B cell (primary cell): ENCODE results near the gene ATXN7. TPM values are rescaled to one million over a fixed set of nuclear protein-coding genes. Genes with fewer than 3 reads are reported as not detected.

ENCODE experiments used
- ATAC-seq: fragments of 200-7000 bp; cut with Tn5 transposase; one replicate; pipeline ENCODE4 v1.10.0; 2021; ENCODE audit warnings: low read depth, mild to moderate bottlenecking, moderate number of reproducible peaks, moderate library complexity
- CTCF ChIA-PET: fragments of 350-600 bp; sonication (Branson Sonifier 250); formaldehyde crosslinking; loops from one replicate; lab custom pipeline; 2021; ENCODE audit warnings: antibody characterized with exemption, inconsistent platforms; lab: Charles Lee
- POLR2A ChIA-PET: fragments of 350-600 bp; sonication (Branson Sonifier 250); formaldehyde crosslinking; loops from one replicate; lab custom pipeline; 2021; ENCODE audit warnings: antibody characterized with exemption; lab: Charles Lee
- DNase-seq: peaks from one replicate; pipeline ENCODE4 v3.0.0; 2013
- H2AFZ ChIP-seq: 2 replicates; pipeline ENCODE4 v1.6.1; 2012; ENCODE audit warnings: mild to moderate bottlenecking, low read depth, low read length; ENCODE audit not compliant: insufficient read depth, poor library complexity, severe bottlenecking
- H3K27ac ChIP-seq, 2 donors: 1 replicate in 1 of 2; 2 replicates in 1 of 2; pipeline ENCODE4 v1.5.1; 2012 to 2013; ENCODE audit warnings: low read length in 2 of 2, mild to moderate bottlenecking in 2 of 2, moderate library complexity in 1 of 2
- H3K27me3 ChIP-seq, 4 experiments: fragments of 200-600 bp in 1 of 4; sonication (generic) in 1 of 4; replicated peaks in 1 of 4; 1 replicate in 2 of 4; 2 replicates in 2 of 4; pipeline versions ENCODE4 v1.6.1 to v1.7.0; 2013 to 2016; ENCODE audit warnings: low read length in 3 of 4, mild to moderate bottlenecking in 2 of 4, mixed read lengths in 1 of 4, moderate library complexity in 1 of 4; ENCODE audit not compliant: insufficient read depth in 4 of 4, control insufficient read depth in 3 of 4; ENCODE audit errors: control extremely low read depth in 1 of 4
- H3K36me3 ChIP-seq, 2 experiments: replicated peaks in 1 of 2; 1 replicate in 1 of 2; 2 replicates in 1 of 2; pipeline versions ENCODE4 v1.6.1 to v1.7.1; 2013; ENCODE audit warnings: low read length in 1 of 2; ENCODE audit not compliant: insufficient read depth in 2 of 2, control insufficient read depth in 1 of 2; ENCODE audit errors: control extremely low read depth in 1 of 2, extremely low read depth in 1 of 2
- H3K4me1 ChIP-seq, 2 donors: fragments of 200-600 bp in 1 of 2; sonication (generic) in 1 of 2; 1 replicate in 1 of 2; 2 replicates in 1 of 2; pipeline versions ENCODE4 v1.5.1 to v1.6.1; 2013 to 2017; ENCODE audit warnings: low read length in 2 of 2; ENCODE audit not compliant: control insufficient read depth in 2 of 2, insufficient read depth in 2 of 2
- H3K4me2 ChIP-seq: replicated peaks from 2 replicates; pipeline ENCODE3; 2012; ENCODE audit warnings: mild to moderate bottlenecking, low read depth, low read length; ENCODE audit not compliant: poor library complexity, severe bottlenecking
- H3K4me3 ChIP-seq, 5 experiments: fragments of 200-600 bp in 1 of 5; sonication (generic) in 1 of 5; 1 replicate in 3 of 5; 2 replicates in 2 of 5; pipeline versions ENCODE4 v1.5.1 to v1.7.0; 2011 to 2016; ENCODE audit warnings: low read length in 4 of 5, mild to moderate bottlenecking in 4 of 5, low read depth in 2 of 5, control low read depth in 1 of 5, moderate library complexity in 1 of 5; ENCODE audit not compliant: insufficient read depth in 1 of 5; ENCODE audit errors: control extremely low read depth in 1 of 5, extremely low read depth in 1 of 5
- H3K79me2 ChIP-seq: fragments of 200-600 bp; sonication (generic); one replicate; pipeline ENCODE4 v1.6.0; 2016; ENCODE audit warnings: low read length; ENCODE audit not compliant: control insufficient read depth, insufficient read depth
- H3K9ac ChIP-seq: fragments of 200-600 bp; sonication (generic); 2 replicates; pipeline ENCODE4 v1.6.1; 2017; ENCODE audit warnings: mild to moderate bottlenecking, low read length, moderate library complexity
- H3K9me3 ChIP-seq, 3 donors: one replicate each; pipeline versions ENCODE4 v1.6.1 to v1.7.1; 2013; ENCODE audit warnings: low read length in 2 of 3; ENCODE audit not compliant: control insufficient read depth in 2 of 3, insufficient read depth in 1 of 3; ENCODE audit errors: control extremely low read depth in 1 of 3
- H4K20me1 ChIP-seq: 2 replicates; pipeline ENCODE4 v1.6.0; 2012; ENCODE audit warnings: mild to moderate bottlenecking, low read length; ENCODE audit not compliant: insufficient read depth, control insufficient read depth, poor library complexity, severe bottlenecking
- H3K27ac Mint-ChIP-seq: one replicate; pipeline ENCODE4 v1.8.0; 2021; ENCODE audit warnings: mixed read lengths
- H3K27me3 Mint-ChIP-seq: one replicate; pipeline ENCODE4 v1.8.0; 2021; ENCODE audit warnings: mixed read lengths
- H3K4me1 Mint-ChIP-seq: one replicate; pipeline ENCODE4 v1.8.0; 2021; ENCODE audit warnings: mixed read lengths
- H3K4me3 Mint-ChIP-seq: one replicate; pipeline ENCODE4 v1.8.0; 2021; ENCODE audit warnings: mixed read lengths
- H3K9me3 Mint-ChIP-seq: one replicate; pipeline ENCODE4 v1.8.0; 2022; ENCODE audit warnings: mixed read lengths; ENCODE audit not compliant: insufficient read depth
- CTCF ChIP-seq: fragments of 200-600 bp; IDR thresholded peaks from one replicate; pipeline ENCODE4 v1.8.0; 2022; ENCODE audit warnings: antibody characterized with exemption, mild to moderate bottlenecking
- EZH2 ChIP-seq: IDR thresholded peaks from 2 replicates; pipeline ENCODE4 v1.6.1; 2012; ENCODE audit warnings: borderline replicate concordance, low read depth, mild to moderate bottlenecking, moderate library complexity, low read length; ENCODE audit not compliant: insufficient read depth, poor library complexity, severe bottlenecking
- WGBS: methylation state at CpG from one replicate; pipeline ENCODE4 v1.1.5; 2013; ENCODE audit warnings: missing lambda C conversion rate; ENCODE audit not compliant: insufficient coverage; 5-methylcytosine and 5-hydroxymethylcytosine counted together
- intact Hi-C: fragments of 100-400 bp; cut with micrococcal nuclease; formaldehyde crosslinking; loops from one replicate; pipeline ENCODE4 v1.10.0; 2022
- polyA plus RNA-seq: library from polyadenylated mRNA; depleted of rRNA; stranded (reverse); fragments of >200 nt; gene quantifications from 2 replicates; pipeline ENCODE4 v1.2.3, GENCODE V29; 2012
- total RNA-seq, 2 donors: library from RNA; stranded (reverse); fragments of 120-200 nt in 1 of 2; gene quantifications; 1 replicate in 1 of 2; 2 replicates in 1 of 2; pipeline versions ENCODE4 v1.2.3 to v1.2.4, GENCODE V29; 2013 to 2022

Gene ATXN7
- total and polyA plus RNA-seq, 2 donors (not counting 1 experiment from before 2014, with no cell fraction given), result 18.1 to 74.3 TPM

GRCh38 chr3:64023861-64024223 is 160.2 kb downstream of the ATXN7 start:
- TF ChIP-seq EZH2 (no peak), CTCF (no peak)
- Histone ChIP-seq H3K4me2 (peak overlapping the region; percentile 83), H3K27me3 (peaks cover 0 to 8% (median 5%) of the 10 kb centered on the region in 4 experiments), H3K79me2 (peaks cover 23% of the 10 kb centered on the region), H2AFZ (peak overlapping the region; percentile 94), H3K4me1 (peaks cover 15 to 18% of the 10 kb centered on the region in 2 donors), H3K4me3 (peak overlapping the region in 4 of 5 experiments; percentile 85 to 92 (median 86)), H4K20me1 (no peaks in the 10 kb centered on the region), H3K27ac (peak overlapping the region in 1 of 2 donors; percentile 90), H3K9me3 (no peaks in the 10 kb centered on the region), H3K36me3 (peaks cover 0 to 17% of the 10 kb centered on the region in 2 experiments), H3K9ac (peak overlapping the region; percentile 92)
- WGBS, result 88% methylated on average over 5 of the region's 5 CpGs
- intact Hi-C loops, result loop anchor here (1.0 to 5.0 kb wide), 4 partner anchors 62 to 161 kb away; partner anchors contain the start of genes ATXN7, SCAANT1 and THOC7
- peak overlapping the region; percentile 86 for H3K27ac Mint-ChIP-seq
- DNase-seq (no peak), ATAC-seq (no peak)
- ChIA-PET CTCF (interaction anchor here (0.7 to 3.9 kb wide), 13 partner anchors 9 to 674 kb away, joined by 3 to 23 read pairs (median 6); partner anchors contain the start of gene SCAANT1), POLR2A (interaction anchor here (0.6 kb wide), 1 partner anchor 65 kb away, joined by 4 read pairs; no protein-coding TSS in a partner anchor)
- no peaks in the 10 kb centered on the region for H3K9me3 Mint-ChIP-seq
- H3K4me1 Mint-ChIP-seq, result peaks cover 26% of the 10 kb centered on the region
- peaks cover 9% of the 10 kb centered on the region for H3K27me3 Mint-ChIP-seq
- H3K4me3 Mint-ChIP-seq, result peak overlapping the region; percentile 91

DNA sequence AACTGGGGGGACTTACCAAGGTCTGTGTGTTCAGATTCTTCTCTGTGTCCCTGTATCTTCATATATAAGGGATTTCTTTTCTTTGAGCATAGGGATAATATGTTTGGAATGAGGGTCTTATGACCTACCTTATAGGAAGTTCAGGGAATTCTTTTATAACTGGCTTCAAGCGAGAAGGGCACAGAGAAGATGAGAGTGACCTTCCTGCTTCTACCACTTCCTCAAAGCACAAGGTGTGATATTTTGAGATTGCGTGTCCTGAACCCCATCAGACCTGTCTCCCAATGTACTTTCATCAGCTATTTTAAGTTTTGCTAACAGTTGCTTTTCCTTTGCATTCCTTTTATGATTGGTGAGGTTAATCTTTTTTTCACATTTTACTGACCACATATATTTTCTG is 162.7 kb downstream of the ATXN7 start:
- Mint-ChIP-seq H3K9me3 (no peaks in the 10 kb centered on the region), H3K4me1 (peaks cover 27% of the 10 kb centered on the region), H3K27ac (no peak overlapping the region), H3K27me3 (peaks cover 15% of the 10 kb centered on the region), H3K4me3 (no peak overlapping the region)
- DNase-seq, result no peak
- Histone ChIP-seq H2AFZ (no peak overlapping the region), H3K27me3 (peaks cover 2 to 20% (median 11%) of the 10 kb centered on the region in 4 experiments), H3K79me2 (peaks cover 23% of the 10 kb centered on the region), H3K27ac (no peak overlapping the region), H3K9me3 (no peaks in the 10 kb centered on the region), H3K4me1 (peaks cover 18 to 26% of the 10 kb centered on the region in 2 donors), H3K4me2 (no peak overlapping the region), H3K4me3 (no peak overlapping the region), H3K9ac (no peak overlapping the region), H3K36me3 (no peaks in the 10 kb centered on the region), H4K20me1 (no peaks in the 10 kb centered on the region)
- ATAC-seq, result no peak
- TF ChIP-seq CTCF (no peak), EZH2 (no peak)
- ChIA-PET CTCF (interaction anchor here (0.9 to 2.3 kb wide), 3 partner anchors 12 to 458 kb away, joined by 3 to 12 read pairs (median 8); partner anchors contain the start of gene SCAANT1), POLR2A (no interaction called here)
- intact Hi-C loops, result no loop called here
- no CpG with 5 or more reads among the region's 2 CpGs for WGBS
